Measurements from ENCODE around the gene STAG1.
"Not testable (repeated sequence)": the region's sequence is repeated elsewhere in the genome, so short reads cannot be mapped to it uniquely, and the experiment has no call there.

Gene STAG1

DNA sequence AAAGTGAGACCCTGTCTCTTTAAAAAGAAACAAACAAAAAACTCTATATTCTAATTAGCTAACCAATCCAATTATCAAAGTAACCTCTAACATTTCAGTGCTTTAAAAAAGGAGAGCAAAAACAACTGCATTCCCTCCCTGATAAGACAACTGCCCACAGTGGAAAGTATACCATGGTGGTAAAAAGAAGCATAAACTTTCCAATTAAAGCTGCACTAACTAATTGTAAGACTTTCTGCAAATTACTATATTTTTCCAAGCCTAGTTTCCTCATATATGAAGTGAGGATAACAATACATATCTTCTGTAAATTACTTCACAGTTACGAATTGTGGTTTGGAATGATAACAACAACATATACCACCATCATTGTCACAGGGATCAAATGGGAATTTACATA, 35.5 kb downstream of the STAG1 start:
- no peak overlapping the region for H3K27ac ChIP-seq

GRCh38 chr3:136714020-136714419, 38.2 kb downstream of the STAG1 start:
- no peak overlapping the region for H3K27ac ChIP-seq
- TF ChIP-seq, protein P1, sequence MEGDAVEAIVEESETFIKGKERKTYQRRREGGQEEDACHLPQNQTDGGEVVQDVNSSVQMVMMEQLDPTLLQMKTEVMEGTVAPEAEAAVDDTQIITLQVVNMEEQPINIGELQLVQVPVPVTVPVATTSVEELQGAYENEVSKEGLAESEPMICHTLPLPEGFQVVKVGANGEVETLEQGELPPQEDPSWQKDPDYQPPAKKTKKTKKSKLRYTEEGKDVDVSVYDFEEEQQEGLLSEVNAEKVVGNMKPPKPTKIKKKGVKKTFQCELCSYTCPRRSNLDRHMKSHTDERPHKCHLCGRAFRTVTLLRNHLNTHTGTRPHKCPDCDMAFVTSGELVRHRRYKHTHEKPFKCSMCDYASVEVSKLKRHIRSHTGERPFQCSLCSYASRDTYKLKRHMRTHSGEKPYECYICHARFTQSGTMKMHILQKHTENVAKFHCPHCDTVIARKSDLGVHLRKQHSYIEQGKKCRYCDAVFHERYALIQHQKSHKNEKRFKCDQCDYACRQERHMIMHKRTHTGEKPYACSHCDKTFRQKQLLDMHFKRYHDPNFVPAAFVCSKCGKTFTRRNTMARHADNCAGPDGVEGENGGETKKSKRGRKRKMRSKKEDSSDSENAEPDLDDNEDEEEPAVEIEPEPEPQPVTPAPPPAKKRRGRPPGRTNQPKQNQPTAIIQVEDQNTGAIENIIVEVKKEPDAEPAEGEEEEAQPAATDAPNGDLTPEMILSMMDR (IDR thresholded peaks at IDR 0.05): no peak
- no peak for TF ChIP-seq ZFX (IDR thresholded peaks at IDR 0.05; ENCODE audit: borderline replicate concordance)

More for the DNA sequence above, 35.5 kb downstream of the STAG1 start:
- TF ChIP-seq, protein P1 (IDR thresholded peaks at IDR 0.05): no peak
- no peak for TF ChIP-seq ZFX (IDR thresholded peaks at IDR 0.05; ENCODE audit: borderline replicate concordance)

DNA sequence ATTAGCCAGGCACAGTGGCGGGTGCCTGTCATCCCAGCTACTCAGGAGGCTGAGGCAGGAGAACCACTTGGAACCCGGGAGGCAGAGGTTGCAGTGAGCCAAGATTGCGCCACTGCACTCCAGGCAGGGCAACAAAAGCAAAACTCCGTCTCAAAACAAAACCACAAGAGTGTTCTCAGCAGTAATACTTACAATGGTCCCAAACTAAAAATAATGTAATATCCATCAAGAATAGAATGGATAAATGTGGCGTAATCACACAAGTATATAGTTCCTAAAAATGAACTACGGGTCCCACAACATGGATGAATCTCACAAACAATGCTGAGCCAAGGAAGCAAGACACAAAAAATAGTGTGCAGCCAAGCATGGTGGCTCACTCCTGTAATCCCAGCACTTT, 39.2 kb downstream of the STAG1 start:
- H3K27ac ChIP-seq: no peak overlapping the region
- no peak for TF ChIP-seq ZFX (IDR thresholded peaks at IDR 0.05; ENCODE audit: borderline replicate concordance)
- TF ChIP-seq, protein P1 (IDR thresholded peaks at IDR 0.05): no peak

DNA sequence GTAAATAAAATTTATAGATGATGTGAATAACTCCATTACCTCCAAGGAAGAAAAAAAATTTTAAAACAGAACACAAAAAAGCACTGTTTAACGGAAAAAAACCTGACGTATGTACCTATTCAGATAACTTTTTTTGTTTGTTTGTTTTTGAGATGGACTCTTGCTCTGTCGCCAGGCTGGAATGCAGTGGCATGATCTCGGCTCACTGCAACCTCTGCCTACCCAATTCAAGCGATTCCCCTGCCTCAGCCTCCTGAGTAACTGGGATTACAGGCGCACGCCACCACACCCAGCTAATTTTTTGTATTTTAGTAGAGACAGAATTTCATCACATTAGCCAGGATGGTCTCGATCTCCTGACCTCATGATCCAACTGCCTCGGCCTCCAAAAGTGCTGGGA, 40.3 kb downstream of the STAG1 start:
- not testable (repeated sequence) for H3K27ac ChIP-seq

DNA sequence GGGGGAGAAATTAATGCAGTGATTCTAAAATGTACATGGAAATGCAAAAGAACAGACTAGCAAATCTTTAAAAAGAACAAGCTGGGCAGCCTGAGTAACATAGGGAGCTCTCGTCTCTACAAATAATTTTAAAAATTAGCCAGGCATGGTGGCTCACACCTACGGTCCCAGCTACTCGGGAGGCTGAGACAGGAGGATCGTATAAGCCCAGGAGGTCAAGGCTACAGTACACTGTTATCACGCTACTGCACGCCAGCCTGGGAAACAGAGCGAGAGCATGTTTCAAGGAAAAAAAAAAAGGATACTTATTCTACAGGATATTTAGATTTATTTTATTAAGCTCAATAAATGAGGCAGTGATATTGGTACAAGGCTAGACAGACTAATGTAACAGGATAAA, 40.9 kb downstream of the STAG1 start:
- no peak overlapping the region for H3K27ac ChIP-seq
- no peak for TF ChIP-seq ZFX (IDR thresholded peaks at IDR 0.05; ENCODE audit: borderline replicate concordance)
- TF ChIP-seq, protein P1 (IDR thresholded peaks at IDR 0.05): no peak

DNA sequence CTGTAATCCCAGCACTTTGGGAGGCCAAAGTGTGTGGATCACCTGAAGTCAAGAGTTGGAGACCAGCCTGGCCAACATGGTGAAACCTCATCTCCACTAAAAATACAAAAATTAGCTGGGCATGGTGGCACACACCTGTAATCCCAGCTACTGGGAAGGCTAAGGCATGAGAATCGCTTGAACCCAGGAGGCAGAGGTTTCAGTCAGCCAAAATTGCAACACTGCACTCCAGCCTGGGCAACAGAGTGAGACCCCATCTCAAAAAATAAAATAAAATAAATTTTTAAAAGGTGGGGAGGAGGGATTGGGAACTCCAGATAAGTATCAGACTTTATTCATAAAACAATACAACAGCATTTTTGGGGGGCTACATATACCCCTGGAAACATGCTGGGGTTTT, 42.4 kb downstream of the STAG1 start:
- not testable (repeated sequence) for H3K27ac ChIP-seq

- TF ChIP-seq ZFX (IDR thresholded peaks at IDR 0.05; ENCODE audit: borderline replicate concordance): no peak
- TF ChIP-seq, protein P1 (IDR thresholded peaks at IDR 0.05): no peak
- H3K27ac ChIP-seq: no peak overlapping the region
Measured at GRCh38 chr3:136708333-136708985, 43.7 kb downstream of the STAG1 start.

DNA sequence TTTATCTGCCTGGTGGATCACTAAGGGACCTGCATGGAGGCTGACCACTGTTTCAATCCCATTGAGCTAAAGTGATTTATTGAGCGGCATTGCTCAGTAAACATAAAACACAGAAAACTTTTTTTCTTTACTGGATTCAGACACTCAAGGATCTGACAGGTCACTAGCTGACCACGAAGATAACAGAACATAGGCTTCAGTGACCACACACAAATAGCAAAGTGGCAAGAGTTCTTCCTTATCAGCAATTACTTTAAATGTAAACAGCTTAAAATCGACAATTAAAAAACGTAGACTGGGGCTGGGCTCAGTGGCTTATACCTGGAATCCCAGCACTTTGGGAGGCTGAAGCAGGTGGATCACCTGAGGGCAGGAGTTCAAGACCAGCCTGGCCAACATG, 48.7 kb downstream of the STAG1 start:
- TF ChIP-seq ZFX (IDR thresholded peaks at IDR 0.05; ENCODE audit: borderline replicate concordance): no peak
- TF ChIP-seq, protein P1 (IDR thresholded peaks at IDR 0.05): no peak
- H3K27ac ChIP-seq: no peak overlapping the region

All from 22Rv1 (cell line).